Thyroid gland (tissue), 4 donors: ENCODE data around the gene TBL1XR1. TPM values are rescaled to one million over a fixed set of nuclear protein-coding genes. Genes with fewer than 3 reads are reported as not detected.

Experiments used
- DNase-seq, 2 donors: peaks; one replicate each; pipeline ENCODE4 v3.0.0-alpha.2; 2019
- H3K27ac ChIP-seq, 3 donors: fragments of 200-600 bp; sonication (generic); 1 replicate in 2 of 3; 2 replicates in 1 of 3; pipeline ENCODE4 v1.5.1; 2016 to 2019; ENCODE audit warnings: mild to moderate bottlenecking in 1 of 3, moderate library complexity in 1 of 3
- H3K27me3 ChIP-seq: fragments of 200-600 bp; sonication (generic); one replicate; pipeline ENCODE4 v1.5.1; 2019
- H3K36me3 ChIP-seq, 2 donors: fragments of 200-600 bp; sonication (generic); one replicate each; pipeline ENCODE4 v1.5.1; 2016 to 2019
- H3K4me1 ChIP-seq, 2 donors: fragments of 200-600 bp; sonication (generic); one replicate each; pipeline ENCODE4 v1.5.1; 2017 to 2019
- H3K4me3 ChIP-seq, 3 donors: fragments of 200-600 bp; sonication (generic); replicated peaks in 1 of 3; 1 replicate in 2 of 3; 2 replicates in 1 of 3; pipeline ENCODE4 v1.5.1; 2016; ENCODE audit warnings: mild to moderate bottlenecking in 1 of 3
- H3K9me3 ChIP-seq: fragments of 200-600 bp; sonication (generic); one replicate; pipeline ENCODE4 v1.5.1; 2017
- POLR2A ChIP-seq, 2 donors: fragments of 450-650 bp; IDR thresholded peaks; one replicate each; pipeline ENCODE4 v1.6.1; 2017; ENCODE audit warnings: antibody characterized with exemption in 2 of 2, mild to moderate bottlenecking in 2 of 2, moderate library complexity in 1 of 2
- WGBS, 2 donors: methylation state at CpG; one replicate each; pipeline ENCODE4 v1.1.5; 2017; 5-methylcytosine and 5-hydroxymethylcytosine counted together
- intact Hi-C: fragments of 100-400 bp; cut with DNase I; formaldehyde crosslinking; loops from one replicate; pipeline ENCODE4 v1.15.1; 2023
- small RNA-seq: library from RNA; depleted of rRNA; stranded (forward); fragments of <200 nt; gene quantifications from one replicate; pipeline ENCODE3, GENCODE V24; 2016
- total RNA-seq, 4 donors: library from RNA; depleted of rRNA; stranded (reverse); fragments of >200 nt; gene quantifications; one replicate each; pipeline ENCODE4 v1.2.3, GENCODE V29; 2016
- TF ChIP-seq, protein P1 (sequence below), 6 experiments: fragments of 200-600 bp in 3 of 6; fragments of 450-650 bp in 3 of 6; sonication (generic) in 3 of 6; IDR thresholded peaks; one replicate each; pipeline ENCODE4 v1.5.1; 2016 to 2019; ENCODE audit warnings: antibody characterized with exemption in 6 of 6, mild to moderate bottlenecking in 2 of 6, inconsistent platforms in 1 of 6, moderate library complexity in 1 of 6

Gene TBL1XR1
- total RNA-seq, 4 donors from 2014 or later: 164 to 239 (median 195) TPM

GRCh38 chr3:176969506-176969905 is 227.8 kb downstream of the TBL1XR1 start:
- H3K9me3 ChIP-seq: no peaks in the 10 kb centered on the region
- TF ChIP-seq, protein P1, sequence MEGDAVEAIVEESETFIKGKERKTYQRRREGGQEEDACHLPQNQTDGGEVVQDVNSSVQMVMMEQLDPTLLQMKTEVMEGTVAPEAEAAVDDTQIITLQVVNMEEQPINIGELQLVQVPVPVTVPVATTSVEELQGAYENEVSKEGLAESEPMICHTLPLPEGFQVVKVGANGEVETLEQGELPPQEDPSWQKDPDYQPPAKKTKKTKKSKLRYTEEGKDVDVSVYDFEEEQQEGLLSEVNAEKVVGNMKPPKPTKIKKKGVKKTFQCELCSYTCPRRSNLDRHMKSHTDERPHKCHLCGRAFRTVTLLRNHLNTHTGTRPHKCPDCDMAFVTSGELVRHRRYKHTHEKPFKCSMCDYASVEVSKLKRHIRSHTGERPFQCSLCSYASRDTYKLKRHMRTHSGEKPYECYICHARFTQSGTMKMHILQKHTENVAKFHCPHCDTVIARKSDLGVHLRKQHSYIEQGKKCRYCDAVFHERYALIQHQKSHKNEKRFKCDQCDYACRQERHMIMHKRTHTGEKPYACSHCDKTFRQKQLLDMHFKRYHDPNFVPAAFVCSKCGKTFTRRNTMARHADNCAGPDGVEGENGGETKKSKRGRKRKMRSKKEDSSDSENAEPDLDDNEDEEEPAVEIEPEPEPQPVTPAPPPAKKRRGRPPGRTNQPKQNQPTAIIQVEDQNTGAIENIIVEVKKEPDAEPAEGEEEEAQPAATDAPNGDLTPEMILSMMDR (IDR thresholded peaks at IDR 0.05): no peak
- TF ChIP-seq POLR2A (IDR thresholded peaks at IDR 0.05): no peak
- no peaks in the 10 kb centered on the region for H3K36me3 ChIP-seq
- no peak overlapping the region for H3K4me3 ChIP-seq
- no peaks in the 10 kb centered on the region for H3K27me3 ChIP-seq
- intact Hi-C loops: no loop called here
- no peak overlapping the region for H3K27ac ChIP-seq
- H3K4me1 ChIP-seq: no peaks in the 10 kb centered on the region
- WGBS, 2 donors: 70 to 73% methylated on average over 1 of the region's 1 CpG
- DNase-seq: no peak

Small RNAs within 50 kb of the gene (small RNA-seq; reads per million reads assigned to genes)
- gene RF00019: not detected
- not detected for gene RNU6-681P
